ENCODE measurements around the gene C7orf57. TPM values are rescaled to one million over a fixed set of nuclear protein-coding genes. Genes with fewer than 3 reads are reported as not detected.
"Not testable (repeated sequence)": the region's sequence is repeated elsewhere in the genome, so short reads cannot be mapped to it uniquely, and the experiment has no call there.

The C7orf57 gene
- total RNA-seq, 4 donors from 2014 or later, result not detected

DNA sequence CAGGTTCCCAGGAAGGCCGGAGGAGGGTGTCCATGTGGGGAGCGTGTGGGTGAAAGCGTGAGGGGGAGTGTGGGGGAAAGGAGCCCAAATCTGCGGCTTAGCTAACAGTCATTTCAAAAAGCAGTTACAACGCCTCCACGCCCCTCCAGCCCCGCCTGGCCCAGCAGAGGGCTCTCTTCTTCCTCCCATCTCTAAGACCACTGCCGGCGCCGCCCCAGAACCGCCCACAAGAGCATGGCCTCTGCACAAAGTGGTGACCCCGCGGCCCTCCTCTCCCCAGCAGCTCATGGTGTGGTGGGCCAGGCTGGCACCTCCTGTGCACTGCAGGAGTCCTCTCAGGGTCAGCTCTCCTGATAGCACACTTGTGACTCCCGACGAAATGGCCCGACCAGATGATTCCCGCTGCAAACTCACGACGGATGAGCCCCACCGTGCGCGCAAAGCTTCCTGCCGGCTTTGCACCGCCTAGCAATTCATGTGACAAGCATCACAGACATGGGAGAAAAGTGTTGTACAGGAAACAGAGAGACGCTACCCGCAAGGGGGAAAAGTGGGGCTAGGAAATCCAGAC lies 43.5 kb upstream of the C7orf57 start:
- TF ChIP-seq, protein P1, sequence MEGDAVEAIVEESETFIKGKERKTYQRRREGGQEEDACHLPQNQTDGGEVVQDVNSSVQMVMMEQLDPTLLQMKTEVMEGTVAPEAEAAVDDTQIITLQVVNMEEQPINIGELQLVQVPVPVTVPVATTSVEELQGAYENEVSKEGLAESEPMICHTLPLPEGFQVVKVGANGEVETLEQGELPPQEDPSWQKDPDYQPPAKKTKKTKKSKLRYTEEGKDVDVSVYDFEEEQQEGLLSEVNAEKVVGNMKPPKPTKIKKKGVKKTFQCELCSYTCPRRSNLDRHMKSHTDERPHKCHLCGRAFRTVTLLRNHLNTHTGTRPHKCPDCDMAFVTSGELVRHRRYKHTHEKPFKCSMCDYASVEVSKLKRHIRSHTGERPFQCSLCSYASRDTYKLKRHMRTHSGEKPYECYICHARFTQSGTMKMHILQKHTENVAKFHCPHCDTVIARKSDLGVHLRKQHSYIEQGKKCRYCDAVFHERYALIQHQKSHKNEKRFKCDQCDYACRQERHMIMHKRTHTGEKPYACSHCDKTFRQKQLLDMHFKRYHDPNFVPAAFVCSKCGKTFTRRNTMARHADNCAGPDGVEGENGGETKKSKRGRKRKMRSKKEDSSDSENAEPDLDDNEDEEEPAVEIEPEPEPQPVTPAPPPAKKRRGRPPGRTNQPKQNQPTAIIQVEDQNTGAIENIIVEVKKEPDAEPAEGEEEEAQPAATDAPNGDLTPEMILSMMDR (IDR thresholded peaks at IDR 0.05), result peak in 3 of 4 experiments; percentile 32 to 78 (median 42)
- TF ChIP-seq POLR2A (IDR thresholded peaks at IDR 0.05), result no peak
- Histone ChIP-seq H3K4me3 (peak overlapping the region; percentile 27 to 52), H3K9me3 (no peaks in the 10 kb centered on the region), H3K4me1 (peaks cover 0 to 5% (median 0%) of the 10 kb centered on the region in 3 donors), H3K36me3 (no peaks in the 10 kb centered on the region), H3K27me3 (no peaks in the 10 kb centered on the region), H3K27ac (peak overlapping the region in 2 of 4 donors; percentile 33 to 62)
- ATAC-seq, result peak; percentile 91
- 3 to 5% methylated on average over 10 to 19 of the region's 26 CpGs for WGBS, 2 donors (ENCODE audit: low coverage in 1 of 2)

DNA sequence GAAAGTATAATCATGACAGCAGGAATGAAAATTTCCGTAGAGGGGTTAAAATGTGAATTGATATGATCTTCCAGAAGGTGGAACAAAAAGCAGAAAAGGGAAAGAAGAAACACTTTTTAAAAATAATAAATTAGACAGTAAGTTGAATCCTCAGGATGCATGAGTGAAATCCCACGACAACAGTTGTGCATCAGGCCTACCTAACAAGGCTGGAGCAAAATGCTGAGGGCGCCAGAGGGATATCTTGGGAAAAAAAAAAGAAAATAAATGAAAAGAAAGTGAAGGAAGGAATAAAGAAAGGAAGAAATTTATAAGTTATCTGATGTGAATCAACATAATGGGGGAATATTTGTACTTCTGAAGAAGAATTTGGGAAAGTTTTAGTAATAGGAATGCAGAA lies 42.9 kb upstream of the C7orf57 start:
- H3K4me1 ChIP-seq, result peaks cover 0 to 5% (median 0%) of the 10 kb centered on the region in 3 donors
- no peaks in the 10 kb centered on the region for H3K36me3 ChIP-seq
- no peak overlapping the region for H3K4me3 ChIP-seq
- ATAC-seq, result no peak
- H3K9me3 ChIP-seq, result no peaks in the 10 kb centered on the region
- TF ChIP-seq, protein P1 (IDR thresholded peaks at IDR 0.05), result no peak
- TF ChIP-seq EP300 (IDR thresholded peaks at IDR 0.05) (no peak), POLR2AphosphoS5 (IDR thresholded peaks at IDR 0.05) (no peak), POLR2A (IDR thresholded peaks at IDR 0.05) (no peak)
- no peaks in the 10 kb centered on the region for H3K27me3 ChIP-seq
- WGBS, 2 donors (ENCODE audit: low coverage in 1 of 2), result 71 to 95% methylated on average over 3 of the region's 3 CpGs
- H3K27ac ChIP-seq, result peak overlapping the region in 2 of 4 donors; percentile 33 to 62

DNA sequence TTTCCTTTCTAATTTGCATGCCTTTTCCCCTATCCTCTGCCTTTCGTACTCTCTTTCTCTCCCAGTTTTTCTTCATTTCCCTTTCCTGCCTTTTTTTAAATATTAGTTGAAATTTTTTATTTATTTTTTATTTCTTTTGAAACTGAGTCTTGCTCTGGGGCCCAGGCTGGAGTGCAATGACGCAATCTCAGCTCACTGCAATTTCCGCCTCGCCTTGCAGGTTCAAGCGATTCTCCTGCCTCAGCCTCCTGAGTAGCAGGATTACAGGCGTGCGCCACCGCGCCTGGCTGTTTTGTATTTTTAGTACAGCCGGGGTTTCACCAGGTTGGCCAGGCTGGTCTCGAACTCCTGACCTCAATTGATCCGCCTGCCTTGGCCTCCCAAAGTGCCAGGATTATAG lies 35.9 kb upstream of the C7orf57 start:
- TF ChIP-seq POLR2AphosphoS5 (IDR thresholded peaks at IDR 0.05) (no peak), EP300 (IDR thresholded peaks at IDR 0.05) (no peak), POLR2A (IDR thresholded peaks at IDR 0.05) (no peak)
- TF ChIP-seq, protein P1 (IDR thresholded peaks at IDR 0.05), result no peak
- no peaks in the 10 kb centered on the region for H3K36me3 ChIP-seq
- WGBS, 2 donors (ENCODE audit: low coverage in 1 of 2), result 98% methylated on average over 9 to 11 of the region's 12 CpGs
- H3K4me3 ChIP-seq, result no peak overlapping the region
- no peaks in the 10 kb centered on the region for H3K27me3 ChIP-seq
- no peak overlapping the region for H3K27ac ChIP-seq
- no peaks in the 10 kb centered on the region for H3K9me3 ChIP-seq
- H3K4me1 ChIP-seq, result no peaks in the 10 kb centered on the region
- ATAC-seq, result no peak

- H3K9me3 ChIP-seq, H3K4me3 ChIP-seq, H3K27me3 ChIP-seq, ATAC-seq, H3K36me3 ChIP-seq, H3K4me1 ChIP-seq, H3K27ac ChIP-seq: not testable (repeated sequence)
- WGBS, 2 donors (ENCODE audit: low coverage in 1 of 2), result 79 to 91% methylated on average over 4 to 12 of the region's 13 CpGs
These were observed 35.2 kb upstream of the C7orf57 start for GRCh38 chr7:48000164-48000563.

DNA sequence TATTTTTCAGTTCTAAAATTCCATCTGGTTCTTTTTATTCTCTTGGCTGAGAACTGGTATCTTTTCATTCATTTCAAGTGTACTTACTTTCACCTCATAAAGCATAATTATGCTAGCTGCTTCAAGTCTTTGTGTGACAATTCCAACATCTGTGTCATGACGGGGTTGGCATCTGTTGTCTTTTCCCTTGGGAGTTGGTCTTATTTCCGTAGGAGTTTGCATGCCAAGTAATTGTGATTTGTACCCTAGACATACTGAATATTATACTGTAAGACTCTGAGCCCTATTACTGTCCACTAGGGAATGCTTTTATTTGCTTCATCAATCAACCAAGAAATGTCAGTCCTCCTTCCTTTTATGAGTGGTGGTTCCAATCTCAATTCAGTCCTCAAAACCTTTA lies 31.3 kb upstream of the C7orf57 start:
- TF ChIP-seq EP300 (IDR thresholded peaks at IDR 0.05), result no peak
- no peak for TF ChIP-seq POLR2A (IDR thresholded peaks at IDR 0.05)
- TF ChIP-seq, protein P1 (IDR thresholded peaks at IDR 0.05), result no peak
- TF ChIP-seq POLR2AphosphoS5 (IDR thresholded peaks at IDR 0.05), result no peak
- Histone ChIP-seq H3K36me3 (no peaks in the 10 kb centered on the region), H3K27me3 (peaks cover 12% of the 10 kb centered on the region), H3K27ac (no peak overlapping the region), H3K9me3 (no peaks in the 10 kb centered on the region), H3K4me1 (no peaks in the 10 kb centered on the region), H3K4me3 (no peak overlapping the region)
- WGBS, 2 donors (ENCODE audit: low coverage in 1 of 2), result 9 to 44% methylated on average over 2 of the region's 2 CpGs
- ATAC-seq, result no peak

Data from gastroesophageal sphincter (tissue), 4 donors.